Upper lobe of left lung (tissue), 4 donors: ENCODE measurements around the gene CLDN6.

Experiments
- CTCF ChIP-seq, 6 experiments: fragments of 450-650 bp in 4 of 6; fragments of 200-600 bp in 2 of 6; sonication (generic) in 2 of 6; IDR thresholded peaks; one replicate each; pipeline ENCODE4 v1.5.1; 2016 to 2019; ENCODE audit warnings: antibody characterized with exemption in 6 of 6
- EP300 ChIP-seq, 4 donors: sonication (generic); formaldehyde crosslinking; IDR thresholded peaks; one replicate each; pipeline ENCODE4 v1.5.1; 2017; ENCODE audit warnings: antibody characterized with exemption in 4 of 4, control low read depth in 2 of 4
- POLR2A ChIP-seq, 4 donors: fragments of 450-650 bp; IDR thresholded peaks; one replicate each; pipeline ENCODE4 v1.5.1; 2016 to 2017; ENCODE audit warnings: antibody characterized with exemption in 4 of 4, mild to moderate bottlenecking in 2 of 4
- POLR2AphosphoS5 ChIP-seq, 2 donors: sonication (generic); formaldehyde crosslinking; IDR thresholded peaks; one replicate each; pipeline ENCODE4 v1.5.1; 2017; ENCODE audit warnings: antibody characterized with exemption in 2 of 2

DNA sequence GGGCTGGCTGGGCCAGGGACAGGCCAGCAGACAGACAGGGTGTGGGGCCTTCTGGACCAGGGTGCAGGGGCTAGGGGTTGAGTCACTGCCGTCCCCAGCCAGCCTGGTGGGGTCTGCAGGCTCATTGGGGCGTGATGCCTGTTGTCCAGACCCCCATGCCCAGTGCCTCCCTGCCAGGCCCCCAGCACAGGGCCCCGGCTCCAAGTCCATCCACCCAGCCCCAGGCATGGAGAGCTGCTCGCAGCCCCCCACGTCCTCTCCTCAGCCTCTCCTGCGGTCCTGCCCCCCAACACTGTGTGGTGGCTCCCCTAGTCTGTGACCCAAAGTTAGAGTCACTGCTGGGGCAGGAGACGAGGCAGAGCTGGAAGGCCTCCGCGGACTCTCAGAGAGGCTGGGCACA is 30.7 kb downstream of the CLDN6 start:
- TF ChIP-seq CTCF (IDR thresholded peaks at IDR 0.05) (no peak), EP300 (IDR thresholded peaks at IDR 0.05) (no peak), POLR2A (IDR thresholded peaks at IDR 0.05) (no peak), POLR2AphosphoS5 (IDR thresholded peaks at IDR 0.05) (no peak)
